H1 (cell line): ENCODE measurements around the gene FAM177A1. TPM values are rescaled to one million over a fixed set of nuclear protein-coding genes. Genes with fewer than 3 reads are reported as not detected.

Source experiments
- CTCF ChIA-PET: fragments of 300-600 bp; sonication (Branson Sonifier 250); formaldehyde crosslinking; loops from one replicate; lab custom pipeline; 2021; ENCODE audit not compliant: partially characterized antibody; lab: Charles Lee
- POLR2A ChIA-PET: fragments of 300-600 bp; sonication (Branson Sonifier 250); formaldehyde crosslinking; loops from one replicate; lab custom pipeline; 2021; ENCODE audit warnings: inconsistent platforms; ENCODE audit not compliant: partially characterized antibody; lab: Charles Lee
- DNase-seq, 2 experiments: peaks; one replicate each; pipeline versions ENCODE4 v3.0.0 to v3.0.0-alpha.2; 2010 to 2022; ENCODE audit warnings: low spot score in 2 of 2, low read depth in 1 of 2, mixed read lengths in 1 of 2
- FAIRE-seq: peaks from 2 replicates; lab custom pipeline; 2011; peaks lifted over from hg19 to GRCh38; lab: Jason Lieb, UNC
- H2AFZ ChIP-seq: 2 replicates; pipeline ENCODE4 v1.8.1; 2012; ENCODE audit warnings: low read length, inconsistent platforms
- H2AK5ac ChIP-seq: 2 replicates; pipeline ENCODE4 v1.6.1; 2013; ENCODE audit warnings: low read depth, low read length
- H2BK120ac ChIP-seq: replicated peaks from 2 replicates; pipeline ENCODE3; 2013; ENCODE audit warnings: low read depth, low read length, inconsistent platforms
- H2BK12ac ChIP-seq: 2 replicates; pipeline ENCODE4 v1.6.1; 2013; ENCODE audit warnings: low read depth, low read length
- H2BK15ac ChIP-seq: 2 replicates; pipeline ENCODE4 v1.6.1; 2013; ENCODE audit warnings: low read length
- H2BK20ac ChIP-seq: 2 replicates; pipeline ENCODE4 v1.6.1; 2013; ENCODE audit warnings: low read length
- H2BK5ac ChIP-seq: 2 replicates; pipeline ENCODE4 v1.6.1; 2013; ENCODE audit warnings: low read depth, low read length
- H3K14ac ChIP-seq: 2 replicates; pipeline ENCODE4 v1.6.1; 2013; ENCODE audit warnings: inconsistent platforms; ENCODE audit not compliant: insufficient read length
- H3K18ac ChIP-seq: 2 replicates; pipeline ENCODE4 v1.6.1; 2013; ENCODE audit warnings: low read length; ENCODE audit errors: extremely low read depth
- H3K23ac ChIP-seq: 2 replicates; pipeline ENCODE4 v1.6.1; 2013; ENCODE audit warnings: inconsistent platforms; ENCODE audit not compliant: insufficient read length
- H3K23me2 ChIP-seq: 2 replicates; pipeline ENCODE4 v1.6.1; 2013; ENCODE audit warnings: low read depth, low read length
- H3K27ac ChIP-seq: 2 replicates; pipeline ENCODE4 v1.6.1; 2011; ENCODE audit warnings: low read depth, low read length, inconsistent platforms
- H3K27me3 ChIP-seq, 4 experiments: replicated peaks in 1 of 4; 1 replicate in 1 of 4; 2 replicates in 3 of 4; pipeline versions ENCODE4 v1.6.1 to v1.8.1; 2011 to 2013; ENCODE audit warnings: low read length in 3 of 4, mild to moderate bottlenecking in 3 of 4, inconsistent platforms in 2 of 4, mixed read lengths in 2 of 4, moderate library complexity in 1 of 4; ENCODE audit not compliant: control insufficient read depth in 3 of 4, insufficient read depth in 3 of 4; ENCODE audit errors: extremely low read depth in 1 of 4
- H3K36me3 ChIP-seq, 4 experiments: 2 replicates each; pipeline versions ENCODE4 v1.6.1 to v1.8.1; 2011 to 2013; ENCODE audit warnings: mild to moderate bottlenecking in 4 of 4, low read length in 3 of 4, moderate library complexity in 2 of 4, control low read depth in 1 of 4, inconsistent platforms in 1 of 4; ENCODE audit not compliant: insufficient read depth in 4 of 4, control insufficient read depth in 2 of 4
- H3K4ac ChIP-seq: replicated peaks from 2 replicates; pipeline ENCODE3; 2013; ENCODE audit warnings: low read length, low read depth, mixed read lengths, inconsistent platforms; ENCODE audit not compliant: insufficient read length
- H3K4me1 ChIP-seq, 4 experiments: replicated peaks in 1 of 4; 1 replicate in 1 of 4; 2 replicates in 3 of 4; pipeline versions ENCODE4 v1.6.1 to v1.8.1; 2011 to 2013; ENCODE audit warnings: low read length in 3 of 4, inconsistent platforms in 2 of 4, mixed read lengths in 1 of 4; ENCODE audit not compliant: insufficient read depth in 4 of 4, control insufficient read depth in 3 of 4
- H3K4me2 ChIP-seq, 2 experiments: 2 replicates each; pipeline versions ENCODE4 v1.6.1 to v1.8.1; 2011 to 2013; ENCODE audit warnings: low read depth in 2 of 2, low read length in 2 of 2, control low read depth in 1 of 2, inconsistent platforms in 1 of 2, mild to moderate bottlenecking in 1 of 2; ENCODE audit not compliant: insufficient read depth in 1 of 2
- H3K4me3 ChIP-seq, 4 experiments: fragments of 200-600, 300-600 bp in 1 of 4; sonication (generic), shearing (Covaris generic), sonication (Bioruptor Twin) in 1 of 4; 2 replicates each; pipeline versions ENCODE4 v1.5.1 to v1.8.1; 2011 to 2016; ENCODE audit warnings: low read length in 4 of 4, low read depth in 3 of 4, control low read depth in 2 of 4, inconsistent platforms in 2 of 4, mild to moderate bottlenecking in 2 of 4, mixed read lengths in 1 of 4, moderate library complexity in 1 of 4; ENCODE audit not compliant: insufficient read depth in 2 of 4; ENCODE audit errors: extremely low read depth in 1 of 4
- H3K56ac ChIP-seq: replicated peaks from 2 replicates; pipeline ENCODE3; 2013; ENCODE audit warnings: low read depth, mild to moderate bottlenecking, mixed read lengths, low read length, inconsistent platforms; ENCODE audit not compliant: insufficient read length
- H3K79me1 ChIP-seq: 2 replicates; pipeline ENCODE4 v1.6.1; 2013; ENCODE audit warnings: low read depth, low read length, control low read depth
- H3K79me2 ChIP-seq, 2 experiments: 2 replicates each; pipeline versions ENCODE4 v1.6.1 to v1.8.1; 2012 to 2013; ENCODE audit warnings: low read length in 2 of 2, mild to moderate bottlenecking in 2 of 2, inconsistent platforms in 1 of 2; ENCODE audit not compliant: insufficient read depth in 2 of 2, control insufficient read depth in 1 of 2
- H3K9ac ChIP-seq, 4 experiments: replicated peaks in 1 of 4; 1 replicate in 1 of 4; 2 replicates in 3 of 4; pipeline versions ENCODE4 v1.6.1 to v1.8.1; 2011 to 2013; ENCODE audit warnings: low read depth in 3 of 4, low read length in 3 of 4, control low read depth in 2 of 4, mild to moderate bottlenecking in 2 of 4, moderate library complexity in 2 of 4, inconsistent platforms in 1 of 4; ENCODE audit errors: extremely low read depth in 1 of 4
- H3K9me3 ChIP-seq, 2 experiments: 2 replicates each; pipeline versions ENCODE4 v1.6.1 to v1.8.1; 2012 to 2013; ENCODE audit warnings: mild to moderate bottlenecking in 2 of 2, moderate library complexity in 2 of 2, control low read depth in 1 of 2, inconsistent platforms in 1 of 2, low read depth in 1 of 2, low read length in 1 of 2, mixed read lengths in 1 of 2; ENCODE audit not compliant: insufficient read depth in 2 of 2
- H4K20me1 ChIP-seq, 2 experiments: replicated peaks in 1 of 2; 2 replicates each; pipeline versions ENCODE3 to v1.8.1; 2011 to 2013; ENCODE audit warnings: inconsistent platforms in 2 of 2, low read length in 2 of 2, mild to moderate bottlenecking in 1 of 2; ENCODE audit not compliant: insufficient read depth in 2 of 2, control insufficient read depth in 1 of 2
- H4K5ac ChIP-seq: 2 replicates; pipeline ENCODE4 v1.6.1; 2013; ENCODE audit warnings: low read length, low read depth, mixed read lengths, inconsistent platforms; ENCODE audit not compliant: insufficient read length
- H4K8ac ChIP-seq: 2 replicates; pipeline ENCODE4 v1.8.0; 2013; ENCODE audit warnings: mild to moderate bottlenecking, moderate library complexity, low read length, inconsistent platforms; ENCODE audit not compliant: insufficient read depth; ENCODE audit errors: extremely low read depth
- H4K91ac ChIP-seq: replicated peaks from 2 replicates; pipeline ENCODE3; 2013; ENCODE audit warnings: low read length, mixed read lengths, inconsistent platforms; ENCODE audit not compliant: insufficient read length
- EGR1 ChIP-seq: IDR thresholded peaks from 2 replicates; pipeline ENCODE4 v1.6.1; 2011; ENCODE audit warnings: low read depth, low read length, borderline replicate concordance
- POU5F1 ChIP-seq: IDR thresholded peaks from 2 replicates; pipeline ENCODE4 v1.6.1; 2011; ENCODE audit warnings: low read depth, mild to moderate bottlenecking, low read length, moderate library complexity
- RAD21 ChIP-seq, 2 experiments: IDR thresholded peaks in 1 of 2; conservative IDR thresholded peaks in 1 of 2; 2 replicates each; pipeline ENCODE4 v1.6.1; 2011; ENCODE audit warnings: low read depth in 2 of 2, low read length in 2 of 2, improper control_type of control experiment in 1 of 2, inconsistent platforms in 1 of 2, mild to moderate bottlenecking in 1 of 2, moderate library complexity in 1 of 2
- RFX5 ChIP-seq: IDR thresholded peaks from 2 replicates; pipeline ENCODE4 v1.6.1; 2011; ENCODE audit warnings: low read depth, low read length, improper control_type of control experiment, borderline replicate concordance
- WGBS, 2 experiments: shearing (Covaris generic) in 1 of 2; methylation state at CpG; one replicate each; pipeline versions ENCODE4 v1.1.6 to v1.1.7; 2013 to 2015; ENCODE audit warnings: low lambda C conversion rate in 2 of 2, mixed read lengths in 2 of 2, inconsistent platforms in 1 of 2, low coverage in 1 of 2, missing lambda C conversion rate in 1 of 2; ENCODE audit not compliant: insufficient replicate concordance in 2 of 2, insufficient coverage in 1 of 2, insufficient read length in 1 of 2; ENCODE audit errors: extremely low coverage in 1 of 2, missing lambda C conversion rate in 1 of 2; 5-methylcytosine and 5-hydroxymethylcytosine counted together
- polyA plus RNA-seq, 7 experiments: library from polyadenylated mRNA; depleted of rRNA in 3 of 7; stranded (reverse) in 5 of 7; unstranded in 2 of 7; fragments of >200 nt in 5 of 7; fragments of 200-250 nt in 2 of 7; gene quantifications; 1 replicate in 5 of 7; 2 replicates in 1 of 7; 4 replicates in 1 of 7; pipeline versions ENCODE4 v1.2.1 to v1.2.3, GENCODE V29; 2011 to 2013; ENCODE audit warnings: missing spikeins in 2 of 7, mixed read lengths in 2 of 7
- total RNA-seq: library from RNA; stranded (reverse); fragmentation: NEBNext Ultra II Directional; extraction: Animal tissue kit (Norgen Biotek cat#: 25700); gene quantifications from 2 replicates; pipeline ENCODE4 v1.2.1, GENCODE V29; 2021

Gene FAM177A1
- total and polyA plus RNA-seq, 2 of the 8 experiments (the other 6 are each of a cell fraction or from before 2014, with no cell fraction given): 11.3 to 34.0 TPM

DNA sequence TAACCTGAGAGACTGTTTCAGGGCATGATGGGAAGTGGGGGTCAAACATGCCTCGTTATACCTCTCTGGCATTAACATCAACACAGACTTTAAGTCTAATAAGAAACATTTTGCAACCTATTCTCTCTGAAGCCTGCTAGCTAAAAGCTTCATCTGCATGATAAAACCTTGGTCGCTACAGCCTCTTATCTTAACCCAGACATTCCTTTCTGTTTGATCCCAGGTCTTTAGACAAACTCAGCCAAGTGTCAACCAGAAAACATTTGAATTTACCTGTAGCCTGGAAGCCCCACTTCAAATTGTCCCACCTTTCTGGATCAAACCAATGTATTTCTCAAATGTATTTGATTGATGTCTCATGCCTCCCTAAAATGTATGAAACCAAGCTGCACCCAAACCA lies 66.6 kb downstream of the FAM177A1 start:
- no peak overlapping the region for H4K91ac ChIP-seq
- peaks cover 0 to 3% (median 0%) of the 10 kb centered on the region in 4 experiments; a peak in 1 of 7 replicates for H3K4me1 ChIP-seq
- H2BK12ac ChIP-seq: no peak overlapping the region
- H3K4ac ChIP-seq: no peak overlapping the region
- DNase-seq: no peak
- H4K8ac ChIP-seq: no peak overlapping the region
- no peaks in the 10 kb centered on the region for H3K79me2 ChIP-seq
- no peak overlapping the region for H2AK5ac ChIP-seq
- no peak overlapping the region for H3K27ac ChIP-seq
- H4K5ac ChIP-seq: no peak overlapping the region
- FAIRE-seq: no peak
- peaks cover 3% of the 10 kb centered on the region for H3K79me1 ChIP-seq
- WGBS, 2 experiments: 52% methylated on average over 2 of the region's 2 CpGs; no CpG with 5 or more reads in 1 of the 2 experiments
- POLR2A ChIA-PET: interaction anchor here (0.9 to 2.6 kb wide), 3 partner anchors 8 to 13 kb away, joined by 3 to 13 read pairs (median 5); partner anchors contain the start of genes PPP2R3C and PRORP
- no peaks in the 10 kb centered on the region for H3K27me3 ChIP-seq
- no peak overlapping the region for H2AFZ ChIP-seq
- CTCF ChIA-PET: no interaction called here
- H3K18ac ChIP-seq: no peak overlapping the region
- H2BK5ac ChIP-seq: no peak overlapping the region
- no peak overlapping the region for H3K9ac ChIP-seq
- TF ChIP-seq RAD21 (IDR thresholded peaks at IDR 0.05 in 1 of 2, conservative IDR thresholded peaks at IDR 0.05 in 1 of 2; ENCODE audit: low read depth in 2 of 2, low read length in 2 of 2) (no peak), POU5F1 (no peak), RFX5 (no peak), EGR1 (no peak)
- no peak overlapping the region for H3K56ac ChIP-seq
- peaks cover 2% of the 10 kb centered on the region; the same call in 1 of the 2 replicates for H3K23me2 ChIP-seq
- no peak overlapping the region for H3K14ac ChIP-seq
- no peak overlapping the region for H3K4me2 ChIP-seq
- H2BK20ac ChIP-seq: no peak overlapping the region
- no peak overlapping the region for H2BK120ac ChIP-seq
- no peak overlapping the region for H3K23ac ChIP-seq
- no peaks in the 10 kb centered on the region for H4K20me1 ChIP-seq
- H3K36me3 ChIP-seq: peaks cover 4 to 27% (median 11%) of the 10 kb centered on the region in 4 experiments; a peak in 7 of 8 replicates
- no peak overlapping the region for H3K4me3 ChIP-seq
- H3K9me3 ChIP-seq: peaks cover 0 to 9% of the 10 kb centered on the region in 2 experiments; a peak in 2 of 4 replicates
- no peak overlapping the region for H2BK15ac ChIP-seq
